Measurements from ENCODE around the gene ABCB6.

Gene ABCB6

GRCh38 chr2:219184121-219184520 is 34.6 kb downstream of the ABCB6 start:
- no peak for DNase-seq (ENCODE audit: low read depth, low spot score)

DNA sequence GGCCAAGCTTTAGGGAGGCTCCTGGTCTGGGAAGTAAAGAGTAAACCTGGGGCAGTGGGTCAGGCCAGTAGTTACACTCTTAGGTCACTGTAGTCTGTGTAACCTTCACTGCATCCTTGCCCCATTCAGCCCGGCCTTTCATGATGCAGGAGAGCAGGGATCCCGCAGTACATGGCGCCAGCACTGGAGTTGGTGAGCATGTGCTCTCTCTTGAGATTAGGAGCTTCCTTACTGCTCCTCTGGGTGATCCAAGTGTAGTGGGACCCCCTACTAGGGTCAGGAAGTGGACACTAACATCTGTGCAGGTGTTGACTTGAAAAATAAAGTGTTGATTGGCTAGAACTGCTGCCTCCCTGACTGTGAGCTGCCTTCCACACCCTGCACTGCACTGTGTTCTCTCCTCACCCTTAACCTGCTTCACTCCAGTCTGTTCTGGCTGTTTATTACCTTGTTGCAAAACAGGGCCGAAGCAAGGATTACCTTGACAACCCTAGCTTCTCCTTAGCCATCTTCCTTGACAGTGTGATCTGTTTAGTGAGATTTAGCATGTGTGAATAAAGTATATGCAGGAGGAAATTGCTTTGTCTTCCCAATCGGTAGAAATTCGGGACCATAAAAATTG is 35.5 kb downstream of the ABCB6 start:
- DNase-seq (ENCODE audit: low read depth, low spot score): no peak

GRCh38 chr2:219182331-219183150 is 36.2 kb downstream of the ABCB6 start:
- no peak for DNase-seq (ENCODE audit: low read depth, low spot score)

GRCh38 chr2:219181531-219181930 is 37.2 kb downstream of the ABCB6 start:
- no peak for DNase-seq (ENCODE audit: low read depth, low spot score)

- DNase-seq (ENCODE audit: low read depth, low spot score): no peak
These were observed 37.8 kb downstream of the ABCB6 start for GRCh38 chr2:219180961-219181360.

DNA sequence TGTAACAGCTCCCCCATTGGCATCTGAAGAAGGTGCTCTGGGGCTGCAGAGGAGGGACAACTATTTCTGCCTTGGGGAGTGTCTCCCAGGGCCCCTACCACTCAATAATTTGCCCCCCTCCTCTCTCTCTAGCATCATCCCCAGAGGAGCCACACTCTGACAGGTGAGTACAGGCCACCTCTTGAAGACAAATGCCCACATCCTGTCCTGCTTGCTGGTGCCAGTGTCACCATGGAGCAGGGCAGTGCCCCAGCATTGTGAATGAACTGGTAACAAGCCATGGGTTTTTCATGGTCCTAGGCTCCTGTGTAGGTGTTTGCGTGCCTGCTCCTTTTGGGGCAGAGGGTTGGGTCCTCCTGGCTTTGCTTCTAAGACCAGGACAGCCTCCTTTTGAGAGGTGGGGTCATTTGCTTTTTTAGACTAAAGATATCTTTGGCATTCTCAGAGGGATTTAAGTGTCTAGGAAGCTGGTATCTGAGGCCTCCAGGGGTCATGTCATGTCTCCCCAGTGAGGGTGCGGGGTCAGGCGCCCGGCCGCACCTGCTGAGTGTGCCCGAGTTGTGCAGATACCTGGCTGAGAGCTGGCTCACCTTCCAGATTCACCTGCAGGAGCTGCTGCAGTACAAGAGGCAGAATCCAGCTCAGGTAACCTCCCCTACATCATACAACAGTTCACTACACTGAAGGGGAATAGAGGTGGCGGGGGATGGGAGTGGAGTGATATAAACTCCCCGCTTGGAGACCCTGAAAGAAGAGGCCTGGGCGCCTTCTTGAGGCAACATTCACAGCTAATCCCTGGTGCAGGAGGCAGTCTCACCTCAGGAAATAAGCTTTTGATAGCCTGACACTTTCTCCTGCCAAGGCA is 38.9 kb downstream of the ABCB6 start:
- no peak for DNase-seq (ENCODE audit: low read depth, low spot score)

DNA sequence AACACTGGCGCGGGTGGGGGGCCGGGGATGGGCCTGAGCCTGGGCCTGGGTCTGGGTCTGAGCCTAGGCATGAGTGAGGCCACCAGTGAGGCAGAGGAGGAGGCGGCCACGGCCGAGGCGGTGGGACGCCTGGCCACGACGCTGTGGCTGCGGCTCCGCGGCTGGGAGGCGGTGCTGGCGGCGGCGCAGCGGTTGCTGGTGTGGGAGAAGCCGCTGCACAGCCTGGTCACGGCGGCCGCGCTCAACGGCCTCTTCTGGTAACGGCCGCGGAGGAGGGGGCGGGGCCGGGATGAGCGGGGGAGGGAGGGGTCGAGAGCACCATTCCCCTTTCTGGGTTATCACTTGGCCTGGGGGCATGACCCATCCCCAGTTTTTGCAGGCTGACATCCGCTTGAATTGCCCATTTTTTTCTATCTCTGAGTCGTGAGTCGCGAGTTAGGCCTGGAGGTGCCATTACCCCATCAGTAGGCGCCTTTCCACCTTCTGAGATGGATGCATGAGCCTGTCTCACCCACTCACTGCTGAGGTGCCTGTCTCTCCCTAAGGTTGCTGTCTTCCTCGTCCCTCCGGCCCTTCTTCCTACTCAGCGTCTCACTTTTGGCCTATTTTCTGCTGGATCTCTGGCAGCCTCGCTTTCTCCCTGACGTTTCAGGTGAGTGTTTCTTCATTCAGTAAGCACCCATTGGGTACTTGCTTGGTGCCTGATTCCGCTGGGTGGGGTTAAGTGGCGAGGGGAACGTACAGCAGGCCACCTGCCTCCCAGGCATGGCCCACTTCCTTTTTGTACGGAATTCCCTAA is 40.2 kb downstream of the ABCB6 start:
- DNase-seq (ENCODE audit: low read depth, low spot score): no peak

- DNase-seq (ENCODE audit: low read depth, low spot score): no peak
These were observed 41.0 kb downstream of the ABCB6 start, which contains the start of gene RETREG2 for GRCh38 chr2:219177552-219178376. RETREG2 (plus strand) TSS chr2:219178275; CDS start chr2:219178353, 78 bp downstream.

DNA sequence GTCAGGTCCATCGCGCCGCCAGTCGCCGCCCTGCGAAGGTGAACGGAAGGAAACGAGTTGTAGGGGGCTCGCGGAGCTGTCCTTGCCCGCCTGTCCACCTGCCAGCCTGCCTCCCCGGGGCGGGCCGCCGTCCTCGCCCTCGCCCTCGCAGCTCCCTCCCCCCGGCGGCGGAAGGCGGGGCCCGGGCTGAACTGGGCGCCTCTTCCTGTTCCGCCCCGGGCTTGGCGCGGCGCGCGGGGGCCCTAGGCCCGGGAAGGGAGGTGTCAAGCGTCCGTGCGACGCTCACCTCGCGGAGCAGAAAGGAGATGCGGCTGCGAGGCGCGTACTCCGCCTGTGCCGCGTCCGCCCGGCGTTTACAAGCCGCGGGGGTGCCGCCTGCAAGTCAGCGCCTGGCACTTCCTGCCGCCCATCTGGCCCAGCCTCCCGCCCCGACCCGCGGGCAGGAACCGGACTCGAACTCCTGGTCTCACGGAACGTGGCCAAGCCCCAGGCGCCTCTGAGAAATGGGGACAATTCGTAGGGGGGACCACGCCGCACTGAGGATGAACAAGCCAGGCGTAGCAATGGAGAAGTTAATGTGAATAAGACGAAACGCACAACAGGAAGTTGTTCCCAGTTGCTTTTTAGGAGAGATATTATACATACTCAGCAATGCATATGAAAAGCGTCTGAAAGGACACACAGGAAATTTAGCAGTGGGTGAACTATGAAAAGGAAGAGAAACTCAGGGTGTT is 41.8 kb downstream of the ABCB6 start, which contains the start of gene CNPPD1:
Gene CNPPD1 (minus strand): TSS at position 108 of the 734 bp plus-strand sequence. CDS start 97 bp downstream, at position 11.
- DNase-seq (ENCODE audit: low read depth, low spot score): no peak

- DNase-seq (ENCODE audit: low read depth, low spot score): no peak
These were observed 42.6 kb downstream of the ABCB6 start for GRCh38 chr2:219175928-219176817.

- DNase-seq (ENCODE audit: low read depth, low spot score): no peak
These were observed 43.3 kb downstream of the ABCB6 start for GRCh38 chr2:219175486-219175885.

- DNase-seq (ENCODE audit: low read depth, low spot score): no peak
These were observed 44.0 kb downstream of the ABCB6 start for GRCh38 chr2:219174801-219175200.

DNA sequence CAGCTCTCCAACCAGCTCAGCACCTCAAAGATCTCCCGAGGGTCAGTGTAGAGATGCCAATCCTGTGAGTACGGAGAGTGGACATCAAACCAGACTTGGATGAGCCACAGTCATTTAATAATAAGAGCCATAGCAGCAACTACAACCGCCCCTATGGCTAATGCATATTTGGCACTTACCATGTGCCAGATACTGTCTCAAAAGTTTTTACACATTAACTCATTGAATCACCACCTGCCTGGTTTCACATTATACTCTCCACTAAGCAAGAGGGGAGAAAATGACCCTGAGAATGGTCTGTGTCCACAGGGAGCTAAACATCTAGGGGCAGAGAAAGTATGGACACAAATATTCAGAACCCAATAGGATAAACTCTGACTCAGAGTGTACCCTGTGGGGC is 44.6 kb downstream of the ABCB6 start:
- DNase-seq (ENCODE audit: low read depth, low spot score): no peak

- no peak for DNase-seq (ENCODE audit: low read depth, low spot score)
These were observed 45.6 kb downstream of the ABCB6 start for GRCh38 chr2:219173176-219173575.

DNA sequence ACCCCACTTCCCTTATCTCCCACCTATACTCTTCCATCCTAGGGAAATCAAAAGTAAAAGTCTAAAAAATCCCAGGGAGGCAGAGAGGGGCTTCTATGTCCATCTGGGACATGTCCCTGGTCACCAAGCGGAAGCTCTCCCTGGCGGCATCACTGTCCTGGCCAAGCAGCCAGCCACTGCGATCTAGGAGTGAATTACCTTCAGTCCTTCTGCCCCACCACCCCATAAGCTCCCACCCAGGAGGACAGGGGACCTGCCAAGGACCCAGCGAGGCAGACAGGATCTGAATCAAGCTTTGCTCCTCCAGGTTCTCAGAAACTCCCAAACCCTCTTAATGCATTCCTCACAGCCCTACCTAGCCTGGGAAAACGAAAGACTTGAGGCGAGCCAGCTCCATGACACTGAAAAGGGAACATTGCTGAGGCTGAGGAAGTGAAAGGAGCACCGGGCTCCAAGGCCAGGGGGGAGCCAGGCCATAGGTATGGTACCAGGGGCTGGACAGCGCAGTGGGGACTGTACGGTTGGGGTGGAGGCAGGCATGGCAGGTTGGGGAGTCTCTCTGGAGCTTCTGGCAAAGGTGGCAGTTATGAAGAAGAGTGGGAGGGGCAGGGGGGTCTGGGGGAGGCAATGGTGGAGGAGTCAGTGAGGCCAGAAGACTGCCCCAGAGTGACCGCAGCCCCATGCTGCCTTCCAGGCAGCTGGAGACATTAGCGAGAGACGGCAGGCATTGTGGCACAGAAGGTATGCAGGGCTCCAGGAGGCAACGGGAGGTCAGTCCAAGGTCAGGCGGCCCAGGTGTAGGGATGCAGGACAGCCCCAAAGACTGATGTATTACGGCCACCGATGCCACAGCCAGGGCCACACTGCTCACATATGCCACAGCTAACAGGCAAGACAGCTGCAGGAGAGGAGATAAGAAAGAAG is 46.3 kb downstream of the ABCB6 start:
- no peak for DNase-seq (ENCODE audit: low read depth, low spot score)

GRCh38 chr2:219171231-219171651 is 47.5 kb downstream of the ABCB6 start:
- no peak for DNase-seq (ENCODE audit: low read depth, low spot score)

DNA sequence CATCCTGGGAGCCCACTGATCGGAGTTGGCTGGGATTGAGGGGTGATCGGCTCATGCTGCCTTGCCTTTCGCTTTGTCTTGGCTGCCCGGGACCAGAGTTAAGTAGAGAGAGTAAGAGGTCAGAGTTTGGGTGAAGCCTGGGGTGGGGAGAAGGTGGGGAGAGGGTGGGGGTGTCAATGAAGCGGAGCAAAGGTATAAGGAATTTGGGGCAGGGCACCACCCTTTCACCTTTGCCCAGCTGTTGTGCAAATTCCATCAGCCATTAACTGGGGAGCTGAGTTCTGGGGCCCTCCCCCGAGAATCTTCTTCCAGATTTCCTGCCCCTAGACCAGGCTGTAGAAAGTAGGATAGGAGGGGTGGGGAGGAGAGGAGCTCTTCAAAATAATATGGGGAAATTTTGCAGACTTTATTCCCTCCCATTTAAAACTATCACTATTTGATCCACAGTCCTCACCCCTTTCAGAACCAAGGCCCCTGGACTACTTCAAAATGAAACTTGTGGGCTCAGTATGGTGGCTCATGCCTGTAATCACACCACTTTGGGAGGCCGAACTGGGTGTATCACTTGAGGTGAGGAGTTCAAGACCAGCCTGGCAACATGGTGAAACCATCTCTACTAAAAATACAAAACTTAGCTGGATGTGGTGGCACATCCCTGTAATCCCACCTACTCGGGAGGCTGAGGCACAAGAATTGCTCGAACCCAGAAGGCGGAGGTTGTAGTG is 48.7 kb downstream of the ABCB6 start, which contains the start of gene SLC23A3:
Gene SLC23A3 (minus strand): TSS at position 100 of the 725 bp plus-strand sequence. CDS start 45 bp downstream, at position 55.
- no peak for DNase-seq (ENCODE audit: low read depth, low spot score)
